Measurements from ENCODE around the gene C16orf92.

- no peak for TF ChIP-seq CTCF (IDR thresholded peaks at IDR 0.05; ENCODE audit: poor library complexity, severe bottlenecking)
- no peak for TF ChIP-seq REST (IDR thresholded peaks at IDR 0.05; ENCODE audit: borderline replicate concordance)
- no peak for TF ChIP-seq RAD21 (conservative IDR thresholded peaks at IDR 0.05)
- TF ChIP-seq EZH2 (IDR thresholded peaks at IDR 0.05; ENCODE audit: borderline replicate concordance, insufficient read depth, low read length, poor library complexity, severe bottlenecking), result no peak
- TF ChIP-seq POLR2AphosphoS5 (IDR thresholded peaks at IDR 0.05), result no peak
Measured at GRCh38 chr16:29983420-29984136, 39.4 kb upstream of the C16orf92 start.
